CD4-positive, alpha-beta T cell (primary cell): ENCODE results near the gene ANXA9. TPM values are rescaled to one million over a fixed set of nuclear protein-coding genes. Genes with fewer than 3 reads are reported as not detected.

Source experiments
- ATAC-seq: fragments of 200-7000 bp; cut with Tn5 transposase; one replicate; pipeline ENCODE4 v1.10.0; 2022; ENCODE audit warnings: mild to moderate bottlenecking; ENCODE audit not compliant: poor library complexity
- CTCF ChIA-PET: fragments of 350-600 bp; sonication (Branson Sonifier 250); formaldehyde crosslinking; loops from one replicate; lab custom pipeline; 2021; ENCODE audit warnings: antibody characterized with exemption, inconsistent platforms; lab: Charles Lee
- POLR2A ChIA-PET: fragments of 350-600 bp; sonication (Branson Sonifier 250); formaldehyde crosslinking; loops from one replicate; lab custom pipeline; 2021; ENCODE audit warnings: antibody characterized with exemption, inconsistent platforms; lab: Charles Lee
- DNase-seq, 14 experiments: peaks; one replicate each; pipeline ENCODE4 v3.0.0-alpha.2; 2013 to 2020; ENCODE audit warnings: mixed read lengths in 2 of 14
- H3K27ac ChIP-seq, 2 donors: one replicate each; pipeline versions ENCODE4 v1.5.1 to v1.7.0; 2013; ENCODE audit warnings: low read length in 2 of 2, low read depth in 1 of 2, mild to moderate bottlenecking in 1 of 2
- H3K27me3 ChIP-seq, 2 experiments: 1 replicate in 1 of 2; 2 replicates in 1 of 2; pipeline versions ENCODE4 v1.6.1 to v1.7.0; 2013; ENCODE audit warnings: low read length in 2 of 2, control low read depth in 1 of 2, mild to moderate bottlenecking in 1 of 2, moderate library complexity in 1 of 2; ENCODE audit not compliant: insufficient read depth in 2 of 2, control insufficient read depth in 1 of 2
- H3K36me3 ChIP-seq: one replicate; pipeline ENCODE4 v1.6.1; 2013; ENCODE audit warnings: low read length, control low read depth; ENCODE audit not compliant: insufficient read depth
- H3K4me1 ChIP-seq: one replicate; pipeline ENCODE4 v1.6.1; 2013; ENCODE audit warnings: low read length, control low read depth; ENCODE audit not compliant: insufficient read depth
- H3K4me3 ChIP-seq: one replicate; pipeline ENCODE4 v1.5.1; 2013; ENCODE audit warnings: mild to moderate bottlenecking, low read length, moderate library complexity
- H3K9me3 ChIP-seq, 2 experiments: 1 replicate in 1 of 2; 2 replicates in 1 of 2; pipeline versions ENCODE4 v1.6.1 to v1.7.0; 2013; ENCODE audit warnings: low read length in 2 of 2, mild to moderate bottlenecking in 2 of 2, control low read depth in 1 of 2, moderate library complexity in 1 of 2; ENCODE audit not compliant: control insufficient read depth in 1 of 2, insufficient read depth in 1 of 2
- H3K27ac Mint-ChIP-seq: one replicate; pipeline ENCODE4 v1.8.0; 2020; ENCODE audit warnings: mixed read lengths
- H3K27me3 Mint-ChIP-seq: one replicate; pipeline ENCODE4 v1.8.0; 2021; ENCODE audit warnings: mixed read lengths
- H3K36me3 Mint-ChIP-seq: one replicate; pipeline ENCODE4 v1.8.0; 2021; ENCODE audit warnings: low read depth, mixed read lengths
- H3K4me1 Mint-ChIP-seq: one replicate; pipeline ENCODE4 v1.8.0; 2021; ENCODE audit warnings: low read depth, mixed read lengths
- H3K4me3 Mint-ChIP-seq: one replicate; pipeline ENCODE4 v1.8.0; 2020; ENCODE audit warnings: mild to moderate bottlenecking, mixed read lengths
- H3K9me3 Mint-ChIP-seq: one replicate; pipeline ENCODE4 v1.8.0; 2020; ENCODE audit warnings: mixed read lengths
- intact Hi-C, 2 experiments: fragments of 100-400 bp; cut with DNase I in 1 of 2; cut with micrococcal nuclease in 1 of 2; formaldehyde crosslinking; loops; one replicate each; pipeline versions ENCODE4 v1.15.1 to v1.9.0; 2023 to 2025; cut with DNase I, micrococcal nuclease
- total RNA-seq, 174 experiments: library from RNA in 2 of 174; stranded (reverse) in 2 of 174; gene quantifications; one replicate each; pipeline ENCODE4 v1.2.3 and lab custom pipeline; 2021 to 2026
- TF ChIP-seq, protein P1 (sequence below): fragments of 200-600 bp; IDR thresholded peaks from one replicate; pipeline ENCODE4 v1.8.0; 2022; ENCODE audit warnings: antibody characterized with exemption, mild to moderate bottlenecking

Gene ANXA9
- total RNA-seq, 2 experiments from 2014 or later, result not detected

DNA sequence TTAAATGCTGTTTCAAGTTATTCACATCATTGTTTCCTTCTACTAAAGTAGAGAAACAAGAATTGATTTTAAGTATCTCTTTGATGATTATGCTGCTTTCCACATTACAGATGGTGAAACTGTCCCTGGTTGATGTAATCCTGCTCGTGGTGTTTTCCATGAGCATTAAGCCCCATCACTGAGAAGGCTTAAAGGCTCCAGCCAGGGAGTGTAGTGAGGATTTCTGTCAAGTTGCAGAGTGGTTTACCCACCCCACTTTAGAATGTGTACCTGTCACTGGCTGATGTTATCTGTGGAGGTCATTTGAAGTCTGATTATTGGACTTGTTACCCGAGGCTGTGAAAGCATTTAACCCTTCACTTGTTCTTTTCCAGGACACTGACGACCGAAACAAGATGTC, 20.3 kb upstream of the ANXA9 start:
- Histone ChIP-seq H3K4me3 (no peak overlapping the region), H3K36me3 (peaks cover 74% of the 10 kb centered on the region), H3K27me3 (no peaks in the 10 kb centered on the region), H3K4me1 (no peaks in the 10 kb centered on the region), H3K27ac (no peak overlapping the region), H3K9me3 (no peaks in the 10 kb centered on the region)
- Mint-ChIP-seq H3K36me3 (peaks cover 93% of the 10 kb centered on the region), H3K27me3 (no peaks in the 10 kb centered on the region), H3K27ac (no peak overlapping the region), H3K4me1 (no peaks in the 10 kb centered on the region), H3K9me3 (no peaks in the 10 kb centered on the region), H3K4me3 (no peak overlapping the region)
- POLR2A ChIA-PET, result no interaction called here
- intact Hi-C loops, result no loop called here
- TF ChIP-seq, protein P1, sequence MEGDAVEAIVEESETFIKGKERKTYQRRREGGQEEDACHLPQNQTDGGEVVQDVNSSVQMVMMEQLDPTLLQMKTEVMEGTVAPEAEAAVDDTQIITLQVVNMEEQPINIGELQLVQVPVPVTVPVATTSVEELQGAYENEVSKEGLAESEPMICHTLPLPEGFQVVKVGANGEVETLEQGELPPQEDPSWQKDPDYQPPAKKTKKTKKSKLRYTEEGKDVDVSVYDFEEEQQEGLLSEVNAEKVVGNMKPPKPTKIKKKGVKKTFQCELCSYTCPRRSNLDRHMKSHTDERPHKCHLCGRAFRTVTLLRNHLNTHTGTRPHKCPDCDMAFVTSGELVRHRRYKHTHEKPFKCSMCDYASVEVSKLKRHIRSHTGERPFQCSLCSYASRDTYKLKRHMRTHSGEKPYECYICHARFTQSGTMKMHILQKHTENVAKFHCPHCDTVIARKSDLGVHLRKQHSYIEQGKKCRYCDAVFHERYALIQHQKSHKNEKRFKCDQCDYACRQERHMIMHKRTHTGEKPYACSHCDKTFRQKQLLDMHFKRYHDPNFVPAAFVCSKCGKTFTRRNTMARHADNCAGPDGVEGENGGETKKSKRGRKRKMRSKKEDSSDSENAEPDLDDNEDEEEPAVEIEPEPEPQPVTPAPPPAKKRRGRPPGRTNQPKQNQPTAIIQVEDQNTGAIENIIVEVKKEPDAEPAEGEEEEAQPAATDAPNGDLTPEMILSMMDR, result no peak
- ATAC-seq (no peak), DNase-seq (no peak)
- CTCF ChIA-PET, result interaction anchor here (0.6 kb wide), 1 partner anchor 21 kb away, joined by 3 read pairs; no protein-coding TSS in a partner anchor

DNA sequence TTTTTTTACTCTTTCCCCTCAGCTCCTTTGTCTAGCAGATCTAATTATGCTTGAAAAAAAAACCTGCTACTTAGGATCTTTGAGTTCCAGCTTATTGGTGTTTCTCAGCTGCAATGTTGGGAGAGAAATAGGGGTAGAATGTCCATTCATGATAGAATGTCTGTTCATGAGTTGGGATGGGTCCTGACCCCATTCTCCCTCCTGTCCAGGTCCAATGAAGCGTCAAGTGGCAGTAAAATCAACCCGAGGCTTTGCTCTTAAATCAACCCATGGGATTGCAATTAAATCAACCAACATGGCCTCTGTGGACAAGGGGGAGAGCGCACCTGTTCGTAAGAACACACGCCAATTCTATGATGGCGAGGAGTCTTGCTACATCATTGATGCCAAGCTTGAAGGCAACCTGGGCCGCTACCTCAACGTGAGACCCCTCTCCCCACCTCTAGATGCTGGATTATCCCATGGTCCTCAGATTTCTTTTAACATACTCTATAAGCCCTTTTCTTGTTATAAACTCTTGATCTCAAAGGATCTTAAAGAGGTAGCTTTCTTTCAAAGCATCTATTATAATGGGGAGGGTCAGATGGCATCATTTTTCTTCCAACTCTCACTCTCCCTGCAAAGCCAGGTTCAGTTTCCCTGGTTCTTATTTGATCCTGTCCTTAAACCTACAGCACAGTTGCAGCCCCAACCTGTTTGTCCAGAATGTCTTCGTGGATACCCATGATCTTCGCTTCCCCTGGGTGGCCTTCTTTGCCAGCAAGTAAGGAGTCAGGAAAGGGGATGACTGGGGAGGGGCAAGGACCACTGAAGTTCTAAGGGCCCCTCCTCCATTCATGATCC, 18.6 kb upstream of the ANXA9 start:
- Histone ChIP-seq H3K27ac (no peak overlapping the region), H3K9me3 (no peaks in the 10 kb centered on the region), H3K4me3 (no peak overlapping the region), H3K27me3 (no peaks in the 10 kb centered on the region), H3K4me1 (no peaks in the 10 kb centered on the region), H3K36me3 (peaks cover 85% of the 10 kb centered on the region)
- ATAC-seq (no peak), DNase-seq (no peak)
- Mint-ChIP-seq H3K4me1 (no peaks in the 10 kb centered on the region), H3K9me3 (no peaks in the 10 kb centered on the region), H3K4me3 (no peak overlapping the region), H3K27ac (peak overlapping the region; percentile 58), H3K27me3 (no peaks in the 10 kb centered on the region), H3K36me3 (peaks cover 100% of the 10 kb centered on the region)
- TF ChIP-seq, protein P1, result no peak
- ChIA-PET POLR2A (interaction anchor here (1.1 to 1.4 kb wide), 3 partner anchors 10 to 38 kb away, joined by 3 to 5 read pairs (median 3); no protein-coding TSS in a partner anchor), CTCF (interaction anchor here (0.6 kb wide), 1 partner anchor 484 kb away, joined by 3 read pairs; no protein-coding TSS in a partner anchor)
- intact Hi-C loops, result no loop called here

DNA sequence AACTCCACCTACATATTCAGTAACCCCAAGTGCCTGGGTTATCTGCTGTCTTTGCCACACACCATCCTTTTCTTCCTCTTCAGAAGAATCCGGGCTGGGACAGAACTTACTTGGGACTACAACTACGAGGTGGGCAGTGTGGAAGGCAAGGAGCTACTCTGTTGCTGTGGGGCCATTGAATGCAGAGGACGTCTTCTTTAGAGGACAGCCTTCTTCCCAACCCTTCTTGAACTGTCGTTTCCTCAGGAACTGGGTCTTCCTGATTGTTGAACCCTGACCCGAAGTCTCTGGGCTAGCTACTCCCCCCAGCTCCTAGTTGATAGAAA, 18.0 kb upstream of the ANXA9 start:
- ChIA-PET POLR2A (no interaction called here), CTCF (no interaction called here)
- H3K4me1 Mint-ChIP-seq, result no peaks in the 10 kb centered on the region
- no peak overlapping the region for H3K4me3 Mint-ChIP-seq
- H3K27ac Mint-ChIP-seq, result peak overlapping the region; percentile 36
- Histone ChIP-seq H3K27me3 (no peaks in the 10 kb centered on the region), H3K9me3 (no peaks in the 10 kb centered on the region), H3K4me3 (no peak overlapping the region), H3K36me3 (peaks cover 86% of the 10 kb centered on the region), H3K27ac (no peak overlapping the region), H3K4me1 (no peaks in the 10 kb centered on the region)
- ATAC-seq, result no peak
- peaks cover 100% of the 10 kb centered on the region for H3K36me3 Mint-ChIP-seq
- intact Hi-C loops, result no loop called here
- H3K9me3 Mint-ChIP-seq, result no peaks in the 10 kb centered on the region
- H3K27me3 Mint-ChIP-seq, result no peaks in the 10 kb centered on the region
- TF ChIP-seq, protein P1, result no peak
- no peak for DNase-seq
